Right lobe of liver (tissue), 6 donors: Measurements from ENCODE around the gene TCTA. TPM values are rescaled to one million over a fixed set of nuclear protein-coding genes. Genes with fewer than 3 reads are reported as not detected.

Experiments
- ATAC-seq, 4 donors: fragments of 200-7000 bp; cut with Tn5 transposase; one replicate each; pipeline ENCODE4 v1.9.1; 2020; ENCODE audit warnings: mild to moderate bottlenecking in 4 of 4, moderate library complexity in 4 of 4
- DNase-seq, 3 donors: peaks; one replicate each; pipeline ENCODE4 v3.0.0-alpha.2; 2020
- H3K27ac ChIP-seq, 3 donors: fragments of 200-600 bp; one replicate each; pipeline ENCODE4 v1.8.0; 2022
- H3K27me3 ChIP-seq, 2 donors: fragments of 200-600 bp; one replicate each; pipeline ENCODE4 v1.8.0; 2022
- H3K36me3 ChIP-seq, 4 donors: fragments of 200-600 bp; sonication (generic) in 1 of 4; one replicate each; pipeline versions ENCODE4 v1.5.1 to v1.8.0; 2017 to 2022; ENCODE audit warnings: control low read depth in 1 of 4
- H3K4me1 ChIP-seq, 4 donors: fragments of 200-600 bp; sonication (generic) in 1 of 4; one replicate each; pipeline versions ENCODE4 v1.5.1 to v1.8.0; 2017 to 2022; ENCODE audit warnings: control low read depth in 1 of 4
- H3K4me3 ChIP-seq, 3 donors: fragments of 200-600 bp; one replicate each; pipeline ENCODE4 v1.8.0; 2022
- H3K9me3 ChIP-seq, 4 donors: fragments of 200-600 bp; sonication (generic) in 1 of 4; one replicate each; pipeline versions ENCODE4 v1.5.1 to v1.8.0; 2017 to 2022; ENCODE audit warnings: control low read depth in 1 of 4
- CTCF ChIP-seq, 4 donors: fragments of 200-600 bp in 3 of 4; fragments of 450-650 bp in 1 of 4; IDR thresholded peaks; one replicate each; pipeline versions ENCODE4 v1.5.1 to v1.8.0; 2016 to 2022; ENCODE audit warnings: antibody characterized with exemption in 4 of 4, mild to moderate bottlenecking in 2 of 4
- POLR2A ChIP-seq: fragments of 450-650 bp; IDR thresholded peaks from one replicate; pipeline ENCODE4 v1.6.1; 2017; ENCODE audit warnings: antibody characterized with exemption, mild to moderate bottlenecking
- WGBS: methylation state at CpG from one replicate; pipeline ENCODE4 v1.1.6; 2018; ENCODE audit warnings: low coverage, low lambda C conversion rate; ENCODE audit not compliant: insufficient coverage; ENCODE audit errors: missing lambda C conversion rate; 5-methylcytosine and 5-hydroxymethylcytosine counted together
- intact Hi-C, 2 donors: fragments of 100-400 bp; cut with DNase I; formaldehyde crosslinking; loops; one replicate each; pipeline versions ENCODE4 v1.11.2 to v1.14.1; 2022
- total RNA-seq, 6 experiments: library from RNA; depleted of rRNA in 2 of 6; stranded (reverse); fragments of >200 nt in 2 of 6; fragmentation: NEBNext Ultra II Directional in 3 of 6; extraction: Animal tissue kit (Norgen Biotek cat#: 25700) in 3 of 6; gene quantifications; one replicate each; pipeline versions ENCODE4 v1.1.0 to v1.2.4, GENCODE V29; 2016 to 2023
- donor health status: DM: no; HTN: yes; CAD: no.
- donor health status: DM: no; HTN: no; CAD: no.
- donor health status: DM: no; HTN: no; CAD: no.
- donor health status: DM: no; HTN: yes; CAD: no.
- donor health status: DM: no; HTN: yes; CAD: no.

The TCTA gene
- total RNA-seq, 6 experiments from 2014 or later: 15.9 to 26.0 (median 19.4) TPM

- Histone ChIP-seq H3K9me3 (no peaks in the 10 kb centered on the region), H3K4me1 (peaks cover 0 to 12% (median 0%) of the 10 kb centered on the region in 4 donors), H3K36me3 (peaks cover 0 to 30% (median 13%) of the 10 kb centered on the region in 4 donors), H3K27ac (no peak overlapping the region), H3K4me3 (no peak overlapping the region), H3K27me3 (no peaks in the 10 kb centered on the region)
- no peak for TF ChIP-seq CTCF (IDR thresholded peaks at IDR 0.05)
- TF ChIP-seq POLR2A: no peak
- DNase-seq (no peak), ATAC-seq (no peak)
- intact Hi-C loops: no loop called here
- WGBS: no CpG with 5 or more reads among the region's 1 CpG
These were observed 34.7 kb upstream of the TCTA start for GRCh38 chr3:49377483-49377882.

- ATAC-seq (no peak), DNase-seq (no peak)
- TF ChIP-seq POLR2A: no peak
- TF ChIP-seq CTCF (IDR thresholded peaks at IDR 0.05): no peak
- H3K9me3 ChIP-seq: no peaks in the 10 kb centered on the region
- peaks cover 0 to 5% (median 0%) of the 10 kb centered on the region in 4 donors for H3K4me1 ChIP-seq
- intact Hi-C loops: no loop called here
- H3K27ac ChIP-seq: no peak overlapping the region
- 86% methylated on average over 11 of the region's 11 CpGs for WGBS
- H3K4me3 ChIP-seq: no peak overlapping the region
- peaks cover 0 to 22% (median 11%) of the 10 kb centered on the region in 4 donors for H3K36me3 ChIP-seq
- H3K27me3 ChIP-seq: no peaks in the 10 kb centered on the region
These were observed 33.9 kb upstream of the TCTA start for GRCh38 chr3:49378249-49378895.

- H3K4me3 ChIP-seq: no peak overlapping the region
- 59% methylated on average over 4 of the region's 5 CpGs for WGBS
- peaks cover 0 to 7% (median 3%) of the 10 kb centered on the region in 4 donors for H3K4me1 ChIP-seq
- no peaks in the 10 kb centered on the region for H3K27me3 ChIP-seq
- no peaks in the 10 kb centered on the region for H3K9me3 ChIP-seq
- DNase-seq: no peak
- TF ChIP-seq POLR2A: no peak
- ATAC-seq: no peak
- H3K27ac ChIP-seq: no peak overlapping the region
- intact Hi-C loops: no loop called here
- H3K36me3 ChIP-seq: no peaks in the 10 kb centered on the region
These were observed 28.8 kb upstream of the TCTA start for GRCh38 chr3:49383387-49383786.

- Histone ChIP-seq H3K4me1 (peaks cover 0 to 7% (median 3%) of the 10 kb centered on the region in 4 donors), H3K9me3 (no peaks in the 10 kb centered on the region), H3K36me3 (no peaks in the 10 kb centered on the region), H3K27me3 (no peaks in the 10 kb centered on the region), H3K27ac (peak overlapping the region in 1 of 3 donors; percentile 19), H3K4me3 (no peak overlapping the region)
- no peak for DNase-seq
- no peak for ATAC-seq
- WGBS: 92% methylated on average over 1 of the region's 1 CpG
- no peak for TF ChIP-seq CTCF (IDR thresholded peaks at IDR 0.05)
- TF ChIP-seq POLR2A: no peak
- intact Hi-C loops: no loop called here
These were observed 26.6 kb upstream of the TCTA start for GRCh38 chr3:49385617-49386016.

GRCh38 chr3:49386056-49386756 lies 26.0 kb upstream of the TCTA start:
- TF ChIP-seq POLR2A (no peak), CTCF (IDR thresholded peaks at IDR 0.05) (no peak)
- H3K36me3 ChIP-seq: no peaks in the 10 kb centered on the region
- H3K4me1 ChIP-seq: peaks cover 0 to 7% (median 3%) of the 10 kb centered on the region in 4 donors
- ATAC-seq (peak; percentile 66 to 84 (median 68)), DNase-seq (no peak)
- 48% methylated on average over 11 of the region's 11 CpGs for WGBS
- H3K27me3 ChIP-seq: no peaks in the 10 kb centered on the region
- no peaks in the 10 kb centered on the region for H3K9me3 ChIP-seq
- H3K4me3 ChIP-seq: no peak overlapping the region
- H3K27ac ChIP-seq: peak overlapping the region in 1 of 3 donors; percentile 19
- intact Hi-C loops: no loop called here
